Spleen (tissue), 7 donors: ENCODE measurements around the gene ACTR3C.

Experiments used
- POLR2A ChIP-seq, 3 donors: fragments of 450-650 bp; IDR thresholded peaks; one replicate each; pipeline ENCODE4 v1.5.1; 2017; ENCODE audit warnings: antibody characterized with exemption in 3 of 3, mild to moderate bottlenecking in 1 of 3
- POLR2AphosphoS5 ChIP-seq, 3 donors: sonication (generic); formaldehyde crosslinking; IDR thresholded peaks; one replicate each; pipeline ENCODE4 v1.5.1; 2017; ENCODE audit warnings: antibody characterized with exemption in 3 of 3
- TF ChIP-seq, protein P1 (sequence below), 11 experiments: fragments of 200-600 bp in 7 of 11; fragments of 450-650 bp in 4 of 11; sonication (generic) in 4 of 11; IDR thresholded peaks in 8 of 11; conservative IDR thresholded peaks in 3 of 11; 1 replicate in 7 of 11; 2 replicates in 4 of 11; pipeline versions ENCODE4 v1.4.0 to v1.8.0; 2016 to 2021; ENCODE audit warnings: antibody characterized with exemption in 11 of 11, inconsistent platforms in 4 of 11, mild to moderate bottlenecking in 1 of 11
- donor health status: DM: no; HTN: no; CAD: no; lungs with moderate emphysema.
- donor health status: DM: no; HTN: no; CAD: no.
- donor health status: DM: no; HTN: no; CAD: no.

DNA sequence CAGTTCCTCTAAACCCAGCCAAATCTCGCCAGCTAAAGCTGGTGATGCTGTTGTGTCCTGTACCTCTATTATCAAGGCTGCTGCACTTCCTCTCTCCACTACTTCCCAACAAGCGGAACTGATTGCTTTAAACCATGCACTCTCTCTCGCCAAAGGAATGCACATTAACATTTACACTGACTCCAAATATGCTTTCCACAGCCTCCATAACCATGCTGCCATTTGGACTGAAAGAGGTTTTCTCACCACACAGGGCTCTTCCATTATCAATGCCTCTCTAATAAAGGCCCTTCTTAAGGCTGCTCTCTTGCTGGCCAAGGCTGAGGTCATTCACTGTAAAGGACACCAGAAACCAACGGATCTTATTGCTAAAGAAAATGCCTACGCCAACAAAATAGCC lies 11.6 kb downstream of the ACTR3C start:
- TF ChIP-seq, protein P1, sequence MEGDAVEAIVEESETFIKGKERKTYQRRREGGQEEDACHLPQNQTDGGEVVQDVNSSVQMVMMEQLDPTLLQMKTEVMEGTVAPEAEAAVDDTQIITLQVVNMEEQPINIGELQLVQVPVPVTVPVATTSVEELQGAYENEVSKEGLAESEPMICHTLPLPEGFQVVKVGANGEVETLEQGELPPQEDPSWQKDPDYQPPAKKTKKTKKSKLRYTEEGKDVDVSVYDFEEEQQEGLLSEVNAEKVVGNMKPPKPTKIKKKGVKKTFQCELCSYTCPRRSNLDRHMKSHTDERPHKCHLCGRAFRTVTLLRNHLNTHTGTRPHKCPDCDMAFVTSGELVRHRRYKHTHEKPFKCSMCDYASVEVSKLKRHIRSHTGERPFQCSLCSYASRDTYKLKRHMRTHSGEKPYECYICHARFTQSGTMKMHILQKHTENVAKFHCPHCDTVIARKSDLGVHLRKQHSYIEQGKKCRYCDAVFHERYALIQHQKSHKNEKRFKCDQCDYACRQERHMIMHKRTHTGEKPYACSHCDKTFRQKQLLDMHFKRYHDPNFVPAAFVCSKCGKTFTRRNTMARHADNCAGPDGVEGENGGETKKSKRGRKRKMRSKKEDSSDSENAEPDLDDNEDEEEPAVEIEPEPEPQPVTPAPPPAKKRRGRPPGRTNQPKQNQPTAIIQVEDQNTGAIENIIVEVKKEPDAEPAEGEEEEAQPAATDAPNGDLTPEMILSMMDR (IDR thresholded peaks at IDR 0.05 in 8 of 11, conservative IDR thresholded peaks at IDR 0.05 in 3 of 11), result no peak
- TF ChIP-seq POLR2AphosphoS5 (IDR thresholded peaks at IDR 0.05) (no peak), POLR2A (IDR thresholded peaks at IDR 0.05) (no peak)
